ENCODE results near the gene N4BP2L2.
A peak's percentile ranks its signal among the peaks of the same experiment; 100 is the strongest.

Gene N4BP2L2

DNA sequence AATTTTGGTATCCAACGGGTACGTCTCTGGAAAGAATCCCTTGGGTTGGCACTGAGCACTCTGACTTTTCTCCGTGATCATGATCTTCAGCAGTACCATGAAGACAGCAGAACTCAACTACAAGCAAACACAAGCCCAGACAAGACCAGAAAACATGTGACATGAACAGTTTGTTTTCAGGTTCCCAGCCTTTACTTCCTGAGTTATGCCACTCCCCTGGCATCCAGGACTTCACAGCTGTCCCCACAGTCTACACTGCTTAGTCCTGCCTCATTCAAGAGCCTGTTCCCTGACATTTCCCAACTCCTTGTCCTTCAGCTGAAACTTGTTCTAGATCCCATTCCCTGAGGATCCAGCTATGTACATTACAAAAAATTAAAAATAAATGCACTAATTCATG is 105.7 kb downstream of the N4BP2L2 start:
- no peak for TF ChIP-seq POLR2A (IDR thresholded peaks at IDR 0.05; ENCODE audit: low read depth, low read length)
- DNase-seq (ENCODE audit: insufficient read length, low spot score) (no peak), FAIRE-seq (no peak)

DNA sequence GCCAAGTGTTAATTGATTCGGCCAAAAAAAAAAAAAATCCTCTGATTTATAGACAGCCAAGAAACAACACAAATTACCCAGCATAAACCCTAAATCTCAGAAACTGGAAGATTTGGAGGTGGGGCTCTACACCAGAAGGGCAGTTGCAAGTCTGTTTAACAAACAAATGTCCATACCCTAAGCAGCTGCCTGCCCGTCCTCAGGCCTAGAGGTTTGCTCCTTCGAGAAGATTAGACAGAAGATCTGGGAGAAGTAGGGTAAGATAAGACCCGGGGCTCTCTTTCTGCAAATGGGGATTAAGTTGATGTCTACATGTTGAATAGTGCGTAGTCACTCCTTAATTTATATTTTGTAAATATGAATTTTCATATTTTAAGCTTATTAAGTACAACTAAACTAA is 107.2 kb downstream of the N4BP2L2 start:
- FAIRE-seq (no peak), DNase-seq (ENCODE audit: insufficient read length, low spot score) (no peak)
- TF ChIP-seq POLR2A (IDR thresholded peaks at IDR 0.05; ENCODE audit: low read depth, low read length), result no peak

DNA sequence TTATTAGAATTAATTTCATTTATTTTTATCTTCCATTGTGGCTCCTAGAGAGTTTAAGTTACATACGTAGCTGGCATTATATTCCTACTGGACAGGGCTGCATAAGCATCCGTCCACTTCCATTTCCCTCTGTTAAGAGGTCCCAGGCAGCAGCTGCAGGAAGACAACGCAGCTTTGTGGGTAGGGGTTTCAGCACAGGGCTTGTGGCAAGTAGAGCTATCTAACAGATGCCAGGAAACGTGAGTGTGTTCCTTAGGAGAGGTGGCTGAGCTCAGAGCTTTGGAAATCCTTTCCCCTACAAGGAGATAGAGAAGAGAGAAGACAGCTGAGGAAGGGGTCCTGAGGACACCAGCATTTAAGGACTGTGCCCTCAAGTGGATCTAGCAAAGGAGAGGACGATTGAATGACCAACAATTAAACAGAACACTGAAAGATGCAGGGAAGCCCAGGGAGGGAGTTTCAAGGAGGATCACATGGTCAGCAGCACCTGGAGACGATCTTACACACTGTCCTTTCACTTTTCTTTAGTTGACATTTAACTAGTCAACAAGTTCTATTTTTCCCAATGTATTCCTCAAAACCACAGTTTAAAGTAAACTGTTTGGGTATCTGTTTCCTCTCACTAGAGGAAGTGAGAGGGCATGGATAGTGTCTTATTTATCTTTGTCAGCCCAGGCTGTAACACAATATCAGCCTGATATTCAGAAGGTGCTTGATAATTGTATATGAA is 108.4 kb downstream of the N4BP2L2 start:
- DNase-seq (ENCODE audit: insufficient read length, low spot score) (no peak), FAIRE-seq (no peak)
- no peak for TF ChIP-seq POLR2A (IDR thresholded peaks at IDR 0.05; ENCODE audit: low read depth, low read length)

DNA sequence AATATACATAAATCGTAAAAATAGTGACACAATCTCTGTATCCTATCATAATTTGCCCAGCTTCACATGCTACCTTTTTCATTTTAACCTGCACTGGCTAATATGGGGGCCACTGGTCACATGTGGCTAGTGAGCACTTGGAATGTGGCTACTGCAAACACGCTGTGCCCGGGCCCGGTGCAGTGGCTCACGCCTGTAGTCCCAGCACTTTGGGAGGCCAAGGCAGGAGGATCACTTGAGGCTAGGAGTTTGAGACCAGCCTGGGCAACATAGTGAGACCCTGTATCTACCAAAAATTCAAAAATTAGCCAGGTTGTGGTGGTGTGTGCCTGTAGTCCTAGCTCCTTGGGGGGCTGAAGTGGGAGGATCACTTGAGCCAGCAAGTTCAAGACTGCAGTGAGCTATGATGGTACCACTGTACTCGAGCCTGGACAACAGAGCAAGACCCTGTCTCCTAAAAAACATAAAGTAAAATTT is 109.1 kb downstream of the N4BP2L2 start:
- FAIRE-seq (no peak), DNase-seq (ENCODE audit: insufficient read length, low spot score) (no peak)
- TF ChIP-seq POLR2A (IDR thresholded peaks at IDR 0.05; ENCODE audit: low read depth, low read length), result no peak

DNA sequence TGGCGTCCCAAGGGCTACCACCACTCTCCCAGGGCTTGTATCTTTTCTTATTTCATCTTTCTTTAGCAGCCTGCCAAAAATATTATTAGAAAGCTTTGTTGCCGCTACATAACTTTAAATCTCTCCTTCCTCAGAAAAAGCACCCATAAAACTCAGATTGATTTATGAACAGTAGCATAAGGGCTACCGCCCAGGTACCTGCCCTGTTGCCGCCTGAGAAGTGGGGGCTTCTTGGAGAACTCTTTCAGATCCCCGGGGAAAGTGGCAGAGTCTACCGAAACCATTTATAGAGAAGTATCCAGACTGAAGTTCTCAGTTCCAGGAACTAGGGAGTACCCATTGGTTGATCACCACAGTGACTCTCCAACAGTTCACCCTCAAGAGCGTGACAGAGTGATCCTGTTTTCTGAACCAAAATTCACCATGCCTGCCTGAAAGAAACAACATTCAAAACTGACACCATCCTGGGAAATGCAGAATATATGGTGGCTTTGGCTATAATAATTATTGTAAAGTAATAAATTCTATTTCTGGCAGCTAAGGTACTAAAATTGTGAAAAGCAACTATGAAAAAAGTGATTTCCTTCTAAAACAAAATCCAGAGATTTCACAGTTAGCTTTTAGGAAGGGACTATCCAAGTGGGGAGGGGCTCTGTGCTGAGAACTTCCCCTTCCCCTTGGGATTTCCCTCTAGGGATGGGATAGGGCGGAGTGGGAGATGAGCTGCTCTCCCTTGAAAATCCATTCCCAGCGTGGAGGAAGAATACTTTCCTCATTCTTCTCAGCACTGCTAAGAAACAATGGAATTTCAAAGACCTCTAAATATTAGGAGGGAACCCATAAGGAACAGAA is 109.8 kb downstream of the N4BP2L2 start:
- TF ChIP-seq POLR2A (IDR thresholded peaks at IDR 0.05; ENCODE audit: low read depth, low read length), result no peak
- no peak for DNase-seq (ENCODE audit: insufficient read length, low spot score)
- FAIRE-seq, result no peak

DNA sequence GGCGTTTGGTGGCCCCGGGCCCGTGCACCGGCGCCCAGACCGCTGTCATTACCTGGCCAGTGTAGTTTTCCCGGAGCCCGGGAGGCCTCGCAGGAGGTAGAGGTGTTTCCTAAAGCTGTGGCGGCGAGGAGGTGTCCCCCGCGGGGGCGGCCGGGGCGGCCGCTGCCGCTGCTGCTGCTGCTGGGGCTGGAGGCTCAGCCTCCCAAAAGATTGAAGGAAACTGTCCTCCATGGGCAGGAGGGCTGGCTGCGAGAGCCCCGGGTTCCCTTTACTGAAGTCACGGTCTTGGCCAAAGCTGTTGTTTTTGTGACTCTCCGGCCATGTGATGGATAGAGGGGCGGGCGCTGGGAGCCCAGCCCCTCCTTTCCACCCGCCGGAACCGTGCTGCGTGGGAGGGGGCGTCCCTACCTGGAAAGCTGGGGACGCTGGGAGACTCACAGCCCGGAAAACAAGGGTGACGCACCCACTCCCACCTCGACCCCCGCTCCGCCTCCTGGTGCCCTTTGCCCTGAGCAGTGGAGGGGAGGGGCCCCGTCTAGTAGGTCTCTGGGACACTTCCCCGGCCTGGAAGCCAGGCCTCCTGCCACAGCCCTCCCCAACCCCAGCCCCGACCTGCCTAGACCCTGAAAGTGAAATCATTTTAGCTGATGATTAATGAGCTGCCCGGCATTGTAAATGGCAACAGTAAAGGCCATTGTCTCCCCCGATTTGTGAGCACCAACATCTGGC is 110.6 kb downstream of the N4BP2L2 start, which contains the start of gene N4BP2L1:
Gene N4BP2L1 (minus strand): TSS at position 279 of the 729 bp plus-strand sequence. CDS start 48 bp downstream, at position 231.
- DNase-seq (ENCODE audit: insufficient read length, low spot score), result peak; percentile 50
- no peak for FAIRE-seq
- TF ChIP-seq POLR2A (IDR thresholded peaks at IDR 0.05; ENCODE audit: low read depth, low read length), result no peak

DNA sequence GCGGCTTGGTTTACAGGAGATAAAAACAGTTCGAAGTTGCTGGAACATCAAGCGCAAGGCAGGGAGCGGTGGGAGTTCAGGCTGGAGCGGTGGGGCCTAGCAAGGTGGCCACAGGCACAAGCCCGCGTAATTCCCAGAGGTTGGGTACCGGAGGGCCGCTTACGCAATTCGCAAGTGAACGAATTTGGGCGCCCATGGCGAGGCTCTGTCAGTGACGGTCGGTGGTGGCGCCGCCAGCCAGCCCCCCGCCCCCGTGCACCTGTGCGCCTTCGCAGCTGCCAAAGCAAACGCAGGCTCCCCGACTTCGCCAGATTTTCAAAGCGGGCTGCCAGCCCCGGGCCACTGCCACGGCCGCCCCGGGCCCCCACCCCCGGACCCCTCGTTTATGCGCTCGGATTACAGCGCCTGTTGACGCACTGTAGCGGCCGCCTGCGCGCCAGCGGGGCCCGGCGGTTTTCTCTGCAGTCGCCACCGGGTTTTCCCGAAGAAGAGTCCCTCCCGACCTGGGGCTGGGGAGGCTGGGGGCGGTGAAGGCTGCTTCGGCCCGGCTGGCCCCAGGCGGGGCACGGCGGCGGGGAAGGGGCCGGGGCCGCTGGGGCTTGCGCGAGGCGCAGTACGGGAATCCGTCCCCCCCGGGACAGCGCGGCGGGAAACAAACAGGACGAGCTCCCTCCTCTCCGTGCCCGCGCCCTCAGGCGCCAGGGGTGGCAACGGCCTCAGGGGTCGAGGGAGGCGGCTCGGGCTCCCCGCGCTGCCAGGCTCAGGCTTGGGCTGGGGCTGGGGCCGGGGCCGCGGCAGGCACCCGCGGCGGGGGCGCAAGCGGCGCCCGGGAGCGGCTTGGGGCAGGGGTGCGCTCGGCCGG is 111.4 kb downstream of the N4BP2L2 start:
- TF ChIP-seq POLR2A (IDR thresholded peaks at IDR 0.05; ENCODE audit: low read depth, low read length), result no peak
- no peak for DNase-seq (ENCODE audit: insufficient read length, low spot score)
- FAIRE-seq, result no peak

DNA sequence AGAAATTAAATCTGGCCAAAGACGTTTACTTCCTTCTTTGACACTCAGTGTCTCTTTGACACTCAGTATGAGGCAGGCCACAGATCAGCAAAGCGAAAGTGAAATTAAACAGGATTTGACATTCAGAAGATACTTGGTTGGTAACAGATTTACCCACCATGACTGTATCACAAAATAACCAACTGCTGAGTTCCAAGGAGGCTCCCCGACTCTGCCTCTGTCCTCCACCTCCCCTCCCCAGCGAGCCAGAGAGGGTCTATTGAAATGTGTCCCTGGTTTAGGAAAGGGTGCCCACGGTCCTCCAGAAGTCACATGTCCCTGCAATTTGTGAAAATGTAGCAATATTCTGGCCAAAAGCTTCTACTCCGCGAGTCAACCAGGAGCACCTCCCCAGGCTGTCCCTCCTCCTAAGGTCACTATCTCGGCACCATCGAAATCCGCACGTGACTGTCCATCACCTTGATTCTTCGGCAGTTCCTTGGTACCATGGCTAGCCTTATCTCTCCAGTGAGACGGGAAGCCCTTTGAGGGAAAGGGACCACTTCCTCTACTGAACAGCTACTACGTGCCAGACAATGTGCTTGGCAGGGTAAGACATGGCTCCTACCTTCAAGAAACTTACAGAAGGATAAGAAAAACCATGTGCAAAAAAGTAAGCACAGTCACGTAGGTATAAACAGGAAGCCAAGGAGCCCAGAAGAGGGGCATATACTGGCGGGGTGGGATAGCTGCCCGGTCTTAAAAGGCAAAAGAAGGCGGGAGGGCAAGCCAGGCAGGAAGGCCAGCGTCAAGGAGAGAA is 112.2 kb downstream of the N4BP2L2 start:
- DNase-seq (ENCODE audit: insufficient read length, low spot score), result no peak
- no peak for FAIRE-seq
- no peak for TF ChIP-seq POLR2A (IDR thresholded peaks at IDR 0.05; ENCODE audit: low read depth, low read length)

DNA sequence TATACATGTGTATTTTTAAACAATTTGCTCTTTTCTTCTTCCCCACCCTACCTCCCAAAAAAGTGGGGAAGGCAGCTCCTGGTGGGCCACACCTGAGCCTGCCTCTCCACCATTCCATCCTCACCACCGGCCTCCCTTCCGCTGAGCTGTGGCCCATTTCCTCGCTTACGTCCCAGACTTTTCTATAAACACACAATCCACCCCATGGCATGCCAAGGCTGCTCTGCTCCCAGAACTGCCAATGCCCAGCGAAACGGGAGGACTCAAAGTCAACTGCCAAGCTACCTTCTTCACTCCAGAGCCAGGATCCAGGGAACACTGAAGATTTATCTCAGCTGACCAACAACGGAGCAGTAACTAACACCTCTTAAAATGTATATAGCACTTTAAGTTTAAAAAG is 113.4 kb downstream of the N4BP2L2 start:
- FAIRE-seq (no peak), DNase-seq (ENCODE audit: insufficient read length, low spot score) (no peak)
- no peak for TF ChIP-seq POLR2A (IDR thresholded peaks at IDR 0.05; ENCODE audit: low read depth, low read length)

DNA sequence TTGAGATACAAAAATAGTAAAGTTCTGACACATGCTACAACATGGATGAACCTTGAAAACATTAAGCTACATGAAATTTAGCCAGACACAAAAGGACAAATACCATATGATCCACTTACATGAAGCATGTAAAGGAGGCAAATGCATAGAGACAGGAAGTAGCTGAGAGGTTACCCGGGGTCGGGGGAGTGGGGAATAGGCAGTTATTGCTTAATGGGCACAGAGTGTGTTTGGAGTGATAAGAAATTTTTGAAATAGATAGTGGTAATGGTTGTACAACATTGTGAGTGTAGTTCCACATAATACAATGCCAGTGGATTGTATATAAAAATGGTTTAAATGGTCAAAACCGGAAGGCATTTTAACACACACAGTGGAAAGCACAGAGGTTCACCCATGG is 115.0 kb downstream of the N4BP2L2 start:
- DNase-seq (ENCODE audit: insufficient read length, low spot score) (no peak), FAIRE-seq (no peak)
- no peak for TF ChIP-seq POLR2A (IDR thresholded peaks at IDR 0.05; ENCODE audit: low read depth, low read length)

DNA sequence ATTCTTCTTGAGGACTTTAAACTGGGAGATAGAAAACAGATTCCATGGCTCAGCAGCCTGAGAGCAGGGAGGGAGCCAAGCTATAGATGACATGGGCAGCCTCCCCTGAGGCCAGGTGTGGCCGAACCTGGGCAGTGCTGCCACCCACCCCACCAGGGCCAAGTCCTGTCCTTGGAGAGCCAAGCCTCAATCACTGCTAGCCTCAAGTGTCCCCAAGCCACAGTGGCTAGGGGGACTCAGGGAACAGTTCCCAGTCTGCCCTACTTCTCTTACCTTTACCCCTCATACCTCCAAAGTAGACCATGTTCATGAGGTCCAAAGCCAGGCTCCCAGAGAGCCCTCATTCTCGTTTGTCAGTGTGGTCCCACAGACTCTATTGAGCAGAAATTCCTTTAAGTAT is 118.7 kb downstream of the N4BP2L2 start:
- DNase-seq (ENCODE audit: insufficient read length, low spot score) (no peak), FAIRE-seq (no peak)
- no peak for TF ChIP-seq POLR2A (IDR thresholded peaks at IDR 0.05; ENCODE audit: low read depth, low read length)

DNA sequence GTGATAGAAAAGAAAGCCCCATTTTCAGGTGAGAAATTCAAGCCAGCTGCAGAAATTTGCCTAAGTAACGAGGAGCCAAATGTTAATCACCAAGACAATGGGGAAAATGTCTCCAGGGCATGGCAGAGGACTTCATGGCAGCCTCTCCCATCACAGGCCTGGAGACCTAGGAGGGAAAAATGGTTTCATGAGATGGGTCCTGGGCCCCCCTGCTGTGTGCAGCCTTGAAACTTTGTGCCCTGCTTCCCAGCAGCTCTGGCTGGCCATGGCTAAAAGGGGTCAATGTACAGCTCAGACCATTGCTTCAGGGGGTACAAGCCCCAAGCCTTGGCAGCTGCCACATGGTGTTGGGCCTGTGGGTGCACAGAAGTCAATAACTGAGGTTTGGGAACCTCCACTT is 120.6 kb downstream of the N4BP2L2 start:
- DNase-seq (ENCODE audit: insufficient read length, low spot score) (no peak), FAIRE-seq (no peak)

More for the DNA sequence above, 120.6 kb downstream of the N4BP2L2 start:
- no peak for TF ChIP-seq POLR2A (IDR thresholded peaks at IDR 0.05; ENCODE audit: low read depth, low read length)
